Measurements from ENCODE around the gene GLTP.

GRCh38 chr12:109821968-109822367 lies 58.4 kb downstream of the GLTP start:
- no peak for TF ChIP-seq MAX (IDR thresholded peaks at IDR 0.05)
- no peak for TF ChIP-seq RAD21 (IDR thresholded peaks at IDR 0.05; ENCODE audit: low read depth)
- TF ChIP-seq FOXM1 (IDR thresholded peaks at IDR 0.05; ENCODE audit: borderline replicate concordance, low read depth): no peak

All from Ishikawa (cell line).